ENCODE results near the gene TNC.

GRCh38 chr9:114985959-114986501 is 131.9 kb downstream of the TNC start:
- TF ChIP-seq CTCF (IDR thresholded peaks at IDR 0.05; ENCODE audit: low read depth, low read length) (no peak), POLR2A (IDR thresholded peaks at IDR 0.05; ENCODE audit: extremely low read depth, insufficient read length) (no peak)
